Esophagus muscularis mucosa (tissue), 4 donors: ENCODE measurements around the gene SLC39A3.

Experiments
- EP300 ChIP-seq: sonication (generic); formaldehyde crosslinking; IDR thresholded peaks from one replicate; pipeline ENCODE4 v1.6.1; 2017; ENCODE audit warnings: antibody characterized with exemption
- POLR2A ChIP-seq: fragments of 450-650 bp; IDR thresholded peaks from one replicate; pipeline ENCODE4 v1.6.1; 2017; ENCODE audit warnings: antibody characterized with exemption, moderate library complexity, mild to moderate bottlenecking, low read depth
- POLR2AphosphoS5 ChIP-seq, 2 donors: sonication (generic); formaldehyde crosslinking; IDR thresholded peaks; one replicate each; pipeline ENCODE4 v1.6.1; 2017; ENCODE audit warnings: antibody characterized with exemption in 2 of 2
- TF ChIP-seq, protein P1 (sequence below), 3 experiments: fragments of 200-600 bp in 2 of 3; fragments of 450-650 bp in 1 of 3; sonication (generic) in 2 of 3; IDR thresholded peaks; one replicate each; pipeline ENCODE4 v1.5.1; 2017 to 2019; ENCODE audit warnings: antibody characterized with exemption in 3 of 3, mild to moderate bottlenecking in 2 of 3, moderate library complexity in 1 of 3

DNA sequence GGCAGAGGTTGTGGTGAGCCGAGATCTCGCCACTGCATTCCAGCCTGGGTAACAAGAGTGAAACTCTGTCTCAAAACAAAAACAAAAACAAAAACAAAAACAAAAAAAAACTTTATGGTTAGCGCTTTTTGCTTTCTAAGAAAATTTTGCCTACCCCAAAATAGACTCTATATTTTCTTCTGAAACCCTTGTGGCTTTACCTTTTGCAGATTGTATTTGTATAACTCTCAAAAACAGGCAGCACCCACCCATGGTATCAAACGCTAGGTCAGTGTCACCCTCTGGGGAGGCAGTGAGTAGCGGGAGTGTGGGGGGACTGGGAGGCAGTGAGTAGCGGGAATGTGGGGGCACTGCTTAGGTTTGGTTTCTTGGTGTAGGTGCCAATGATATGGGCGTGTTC lies 7.5 kb upstream of the SLC39A3 start:
- TF ChIP-seq POLR2AphosphoS5 (IDR thresholded peaks at IDR 0.05) (no peak), POLR2A (no peak), EP300 (no peak)
- TF ChIP-seq, protein P1, sequence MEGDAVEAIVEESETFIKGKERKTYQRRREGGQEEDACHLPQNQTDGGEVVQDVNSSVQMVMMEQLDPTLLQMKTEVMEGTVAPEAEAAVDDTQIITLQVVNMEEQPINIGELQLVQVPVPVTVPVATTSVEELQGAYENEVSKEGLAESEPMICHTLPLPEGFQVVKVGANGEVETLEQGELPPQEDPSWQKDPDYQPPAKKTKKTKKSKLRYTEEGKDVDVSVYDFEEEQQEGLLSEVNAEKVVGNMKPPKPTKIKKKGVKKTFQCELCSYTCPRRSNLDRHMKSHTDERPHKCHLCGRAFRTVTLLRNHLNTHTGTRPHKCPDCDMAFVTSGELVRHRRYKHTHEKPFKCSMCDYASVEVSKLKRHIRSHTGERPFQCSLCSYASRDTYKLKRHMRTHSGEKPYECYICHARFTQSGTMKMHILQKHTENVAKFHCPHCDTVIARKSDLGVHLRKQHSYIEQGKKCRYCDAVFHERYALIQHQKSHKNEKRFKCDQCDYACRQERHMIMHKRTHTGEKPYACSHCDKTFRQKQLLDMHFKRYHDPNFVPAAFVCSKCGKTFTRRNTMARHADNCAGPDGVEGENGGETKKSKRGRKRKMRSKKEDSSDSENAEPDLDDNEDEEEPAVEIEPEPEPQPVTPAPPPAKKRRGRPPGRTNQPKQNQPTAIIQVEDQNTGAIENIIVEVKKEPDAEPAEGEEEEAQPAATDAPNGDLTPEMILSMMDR (IDR thresholded peaks at IDR 0.05) = no peak
